ENCODE results near the gene EFNA2. TPM values are rescaled to one million over a fixed set of nuclear protein-coding genes. Genes with fewer than 3 reads are reported as not detected.
A peak's percentile ranks its signal among the peaks of the same experiment; 100 is the strongest.

EFNA2 gene
- total RNA-seq, 2 donors from 2014 or later = not detected

DNA sequence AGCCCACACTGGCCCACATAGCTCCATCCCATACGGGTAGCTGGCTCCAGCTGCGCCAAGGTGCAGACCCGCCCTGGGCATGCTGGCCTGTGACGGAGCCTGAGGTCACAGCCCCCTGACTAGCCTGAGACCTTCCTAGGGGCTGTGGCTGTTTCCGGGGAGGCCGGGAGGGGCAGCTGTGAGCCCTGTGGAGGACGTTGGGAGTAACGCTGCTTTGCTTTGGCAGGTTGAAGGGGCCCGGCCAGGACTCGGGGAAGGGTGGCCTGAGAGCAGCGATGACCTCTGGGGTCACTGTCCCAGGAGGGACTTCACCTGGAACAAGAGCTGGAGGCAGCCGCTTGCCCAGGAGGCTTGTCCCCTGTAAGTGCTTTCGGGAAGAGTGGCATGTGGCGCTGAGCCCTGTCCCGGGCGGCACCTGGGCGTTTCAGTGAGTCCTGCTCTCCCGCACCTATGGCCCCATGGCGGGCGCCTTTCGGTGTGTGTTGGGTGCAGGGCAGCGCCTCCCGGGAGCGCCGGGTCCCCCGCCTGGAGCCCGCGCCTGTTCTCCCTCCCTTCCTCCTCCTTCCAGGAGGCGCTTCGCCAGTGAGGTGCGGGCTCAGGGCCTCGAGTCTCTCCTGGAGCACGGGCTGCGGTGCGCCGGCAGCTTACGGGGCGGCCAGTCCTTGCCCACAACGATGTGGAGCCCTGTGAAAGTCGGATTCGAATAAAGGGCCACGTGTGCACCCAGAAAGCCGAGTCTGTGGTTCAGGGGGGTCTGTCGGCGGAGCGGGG lies 11.4 kb upstream of the EFNA2 start:
- no peak for DNase-seq
- H3K4me1 Mint-ChIP-seq (ENCODE audit: low read depth) = peaks cover 63% of the 10 kb centered on the region
- H3K27ac Mint-ChIP-seq = peak overlapping the region; percentile 79
- no peaks in the 10 kb centered on the region for H3K27me3 Mint-ChIP-seq (ENCODE audit: low read depth)
- peak overlapping the region; percentile 78 to 88 for H3K4me3 Mint-ChIP-seq
- H3K9me3 Mint-ChIP-seq = no peaks in the 10 kb centered on the region
- H3K36me3 Mint-ChIP-seq (ENCODE audit: insufficient read depth in 2 of 2) = peaks cover 18 to 33% of the 10 kb centered on the region in 2 donors
- ATAC-seq (replicated peaks in 1 of 2) = no peak

DNA sequence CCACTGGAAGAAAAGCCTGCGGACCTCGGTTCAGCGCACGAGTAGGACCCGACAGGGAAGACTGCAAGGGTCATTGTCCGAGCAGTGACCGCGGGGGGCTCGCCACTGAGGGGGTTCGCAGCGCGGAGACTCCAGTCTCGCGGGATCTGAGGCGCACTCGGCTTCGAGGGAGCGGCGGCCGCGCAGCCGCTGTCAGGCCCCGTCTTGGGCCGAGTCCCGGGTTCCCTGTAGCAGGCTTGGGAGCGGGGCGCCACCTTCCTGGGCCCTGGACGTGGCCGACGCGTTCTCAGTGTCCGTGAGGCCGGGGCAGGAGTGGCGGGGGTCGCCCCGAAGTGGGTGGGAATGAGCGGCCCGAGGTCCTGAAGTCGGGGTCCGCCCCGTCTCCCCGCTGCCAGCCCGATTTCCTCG lies 10.8 kb upstream of the EFNA2 start:
- H3K9me3 Mint-ChIP-seq = no peaks in the 10 kb centered on the region
- no peaks in the 10 kb centered on the region for H3K27me3 Mint-ChIP-seq (ENCODE audit: low read depth)
- no peak overlapping the region for H3K27ac Mint-ChIP-seq
- ATAC-seq (replicated peaks in 1 of 2) (no peak), DNase-seq (no peak)
- peaks cover 69% of the 10 kb centered on the region for H3K4me1 Mint-ChIP-seq (ENCODE audit: low read depth)
- H3K4me3 Mint-ChIP-seq = peak overlapping the region; percentile 78 to 88
- H3K36me3 Mint-ChIP-seq (ENCODE audit: insufficient read depth in 2 of 2) = peaks cover 21 to 33% of the 10 kb centered on the region in 2 donors

DNA sequence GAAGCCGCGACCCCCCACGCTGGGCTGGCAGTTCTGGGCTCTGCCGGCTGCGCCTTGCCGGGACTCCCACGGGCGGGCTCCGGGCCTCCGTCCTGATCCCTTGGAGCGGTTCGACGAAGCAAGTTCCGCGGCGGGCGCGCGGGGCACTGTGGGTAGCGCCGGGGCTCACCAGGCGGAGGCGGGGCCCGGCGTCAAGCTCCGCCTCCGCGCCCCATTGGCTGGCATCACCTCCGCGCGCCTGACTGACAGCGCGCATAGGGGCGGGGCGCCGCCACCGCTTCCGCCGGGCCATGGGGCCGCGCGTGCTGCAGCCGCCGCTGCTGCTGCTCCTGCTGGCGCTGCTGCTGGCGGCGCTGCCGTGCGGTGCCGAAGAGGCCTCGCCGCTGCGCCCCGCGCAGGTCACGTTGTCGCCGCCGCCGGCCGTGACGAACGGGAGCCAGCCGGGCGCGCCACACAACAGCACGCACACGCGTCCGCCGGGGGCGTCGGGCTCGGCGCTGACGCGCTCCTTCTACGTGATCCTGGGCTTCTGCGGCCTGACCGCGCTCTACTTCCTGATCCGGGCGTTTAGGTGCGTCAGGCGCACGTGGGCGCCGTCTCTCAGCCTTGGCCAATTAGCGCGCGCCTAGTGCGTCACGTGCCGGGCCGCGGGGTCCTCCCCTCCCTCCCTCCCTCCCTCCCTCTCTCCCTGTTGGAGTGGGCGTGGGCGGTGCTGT lies 10.3 kb upstream of the EFNA2 start, which contains the start of gene FAM174C:
FAM174C (plus strand) TSS at position 271 of the 716 bp plus-strand sequence; CDS start at position 291, 20 bp downstream.
- Mint-ChIP-seq H3K27ac (peak within 1 kb of the TSS; percentile 87), H3K4me3 (peak within 1 kb of the TSS; percentile 88 to 91), H3K9me3 (no peaks in the 10 kb centered on the region), H3K4me1 (ENCODE audit: low read depth) (peaks cover 70% of the 10 kb centered on the region), H3K27me3 (ENCODE audit: low read depth) (no peaks in the 10 kb centered on the region), H3K36me3 (ENCODE audit: insufficient read depth in 2 of 2) (peaks cover 17 to 30% of the 10 kb centered on the region in 2 donors)
- DNase-seq = peak; percentile 96
- ATAC-seq (replicated peaks in 1 of 2) = peak; percentile 86 to 87

DNA sequence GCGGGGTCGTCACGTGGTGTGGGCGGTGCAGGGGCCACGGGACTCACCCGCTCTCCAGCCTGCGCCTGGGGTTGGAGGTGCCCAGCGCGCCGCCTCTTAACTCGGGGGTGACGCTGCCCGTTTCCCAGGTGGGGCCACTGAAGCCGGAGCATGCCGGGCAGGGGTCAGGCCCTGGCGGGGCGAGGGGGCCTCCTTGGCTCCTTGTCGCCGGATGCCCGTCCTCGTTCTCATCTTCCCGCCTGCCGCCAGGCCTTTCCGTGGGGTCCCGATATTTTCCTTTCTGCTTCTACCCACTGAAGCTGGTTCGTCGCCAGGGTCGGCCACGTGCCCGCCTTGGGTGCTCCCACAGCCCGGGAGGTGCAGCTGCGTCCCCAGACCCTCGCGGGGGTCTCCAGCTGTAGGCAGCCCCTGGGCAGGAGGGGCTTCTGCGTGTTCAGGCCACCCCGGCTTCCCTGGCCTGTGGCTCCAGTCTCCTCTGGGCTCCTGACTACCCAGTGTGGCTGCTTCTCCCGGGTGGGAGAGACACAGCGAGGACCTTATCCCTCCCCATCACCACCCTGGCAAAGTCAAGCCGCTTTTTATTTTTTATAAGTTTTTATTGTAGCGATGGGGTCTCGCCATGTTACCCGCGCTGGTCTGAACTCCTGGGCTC lies 9.6 kb upstream of the EFNA2 start:
- peak overlapping the region; percentile 88 to 91 for H3K4me3 Mint-ChIP-seq
- no peaks in the 10 kb centered on the region for H3K27me3 Mint-ChIP-seq (ENCODE audit: low read depth)
- H3K4me1 Mint-ChIP-seq (ENCODE audit: low read depth) = peaks cover 64% of the 10 kb centered on the region
- H3K9me3 Mint-ChIP-seq = no peaks in the 10 kb centered on the region
- H3K27ac Mint-ChIP-seq = peak overlapping the region; percentile 87
- ATAC-seq (replicated peaks in 1 of 2) = no peak
- H3K36me3 Mint-ChIP-seq (ENCODE audit: insufficient read depth in 2 of 2) = peaks cover 15 to 23% of the 10 kb centered on the region in 2 donors
- DNase-seq = no peak

DNA sequence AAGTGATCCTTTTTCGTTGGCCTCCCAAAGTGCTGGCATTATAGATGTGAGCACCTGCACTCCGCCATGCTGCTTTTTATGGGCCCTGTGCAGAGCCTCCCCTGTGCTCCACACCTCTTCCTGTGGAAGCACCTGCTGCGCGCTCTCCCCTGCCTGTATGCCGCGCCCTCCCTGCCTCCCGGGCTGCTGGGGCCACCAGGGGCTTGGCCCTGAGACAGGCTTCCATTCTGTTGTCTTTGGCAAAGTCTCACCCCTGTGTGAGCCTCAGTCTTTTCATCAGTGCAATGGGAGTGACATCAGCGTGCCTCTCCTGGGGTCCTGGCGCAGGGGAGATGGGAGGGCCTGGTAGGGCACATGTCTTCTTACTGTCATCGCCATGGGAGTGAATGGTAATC lies 9.0 kb upstream of the EFNA2 start:
- Mint-ChIP-seq H3K4me3 (peak overlapping the region; percentile 88 to 91), H3K36me3 (ENCODE audit: insufficient read depth in 2 of 2) (peaks cover 10 to 18% of the 10 kb centered on the region in 2 donors), H3K4me1 (ENCODE audit: low read depth) (peaks cover 59% of the 10 kb centered on the region), H3K9me3 (no peaks in the 10 kb centered on the region), H3K27me3 (ENCODE audit: low read depth) (no peaks in the 10 kb centered on the region), H3K27ac (peak overlapping the region; percentile 87)
- DNase-seq (no peak), ATAC-seq (replicated peaks in 1 of 2) (no peak)

DNA sequence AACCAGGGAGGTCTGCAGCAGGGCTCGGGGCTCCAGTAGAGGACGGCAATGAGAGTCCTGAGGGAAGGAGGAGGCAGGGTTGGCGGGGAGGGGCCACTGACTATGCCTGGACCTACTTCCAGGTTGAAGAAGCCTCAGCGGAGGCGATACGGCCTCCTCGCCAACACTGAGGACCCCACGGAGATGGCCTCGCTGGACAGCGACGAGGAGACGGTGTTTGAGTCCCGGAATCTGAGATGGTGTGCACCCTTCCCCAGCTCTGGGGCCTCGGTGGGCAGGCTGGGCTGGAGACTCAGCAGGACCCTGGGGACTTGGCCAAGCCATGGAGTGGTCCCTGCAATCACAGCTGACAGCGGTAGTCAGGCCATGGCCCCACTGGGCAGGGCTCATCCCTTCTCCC lies 8.6 kb upstream of the EFNA2 start:
- no peak for ATAC-seq (replicated peaks in 1 of 2)
- no peaks in the 10 kb centered on the region for H3K9me3 Mint-ChIP-seq
- peak overlapping the region; percentile 88 to 91 for H3K4me3 Mint-ChIP-seq
- H3K4me1 Mint-ChIP-seq (ENCODE audit: low read depth) = peaks cover 55% of the 10 kb centered on the region
- H3K36me3 Mint-ChIP-seq (ENCODE audit: insufficient read depth in 2 of 2) = peaks cover 10 to 18% of the 10 kb centered on the region in 2 donors
- DNase-seq = no peak
- H3K27me3 Mint-ChIP-seq (ENCODE audit: low read depth) = no peaks in the 10 kb centered on the region
- H3K27ac Mint-ChIP-seq = no peak overlapping the region

DNA sequence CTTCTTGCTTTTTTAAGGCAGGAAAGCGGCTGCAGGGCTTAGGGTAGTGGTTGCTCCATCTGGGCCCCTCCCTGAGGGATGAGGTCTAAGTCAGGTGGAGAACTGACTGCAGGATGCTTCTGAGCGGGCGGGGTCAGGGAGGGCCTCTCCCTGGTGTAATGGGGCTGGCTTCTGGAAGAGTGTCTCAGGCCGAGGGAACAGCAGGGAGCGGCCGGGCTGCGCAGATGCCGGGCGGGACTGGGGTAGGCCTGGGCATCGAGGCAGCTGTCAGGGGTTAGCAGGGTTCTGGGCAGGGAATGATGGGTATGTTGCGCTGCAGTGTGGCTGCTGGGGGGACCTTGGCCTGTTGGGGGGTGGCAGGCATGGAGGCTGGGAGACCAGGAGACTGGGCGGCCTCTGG lies 7.6 kb upstream of the EFNA2 start:
- Mint-ChIP-seq H3K27ac (no peak overlapping the region), H3K9me3 (no peaks in the 10 kb centered on the region), H3K36me3 (ENCODE audit: insufficient read depth in 2 of 2) (peaks cover 6 to 10% of the 10 kb centered on the region in 2 donors), H3K27me3 (ENCODE audit: low read depth) (no peaks in the 10 kb centered on the region), H3K4me3 (no peak overlapping the region), H3K4me1 (ENCODE audit: low read depth) (peaks cover 46% of the 10 kb centered on the region)
- ATAC-seq (replicated peaks in 1 of 2) = no peak
- DNase-seq = no peak

DNA sequence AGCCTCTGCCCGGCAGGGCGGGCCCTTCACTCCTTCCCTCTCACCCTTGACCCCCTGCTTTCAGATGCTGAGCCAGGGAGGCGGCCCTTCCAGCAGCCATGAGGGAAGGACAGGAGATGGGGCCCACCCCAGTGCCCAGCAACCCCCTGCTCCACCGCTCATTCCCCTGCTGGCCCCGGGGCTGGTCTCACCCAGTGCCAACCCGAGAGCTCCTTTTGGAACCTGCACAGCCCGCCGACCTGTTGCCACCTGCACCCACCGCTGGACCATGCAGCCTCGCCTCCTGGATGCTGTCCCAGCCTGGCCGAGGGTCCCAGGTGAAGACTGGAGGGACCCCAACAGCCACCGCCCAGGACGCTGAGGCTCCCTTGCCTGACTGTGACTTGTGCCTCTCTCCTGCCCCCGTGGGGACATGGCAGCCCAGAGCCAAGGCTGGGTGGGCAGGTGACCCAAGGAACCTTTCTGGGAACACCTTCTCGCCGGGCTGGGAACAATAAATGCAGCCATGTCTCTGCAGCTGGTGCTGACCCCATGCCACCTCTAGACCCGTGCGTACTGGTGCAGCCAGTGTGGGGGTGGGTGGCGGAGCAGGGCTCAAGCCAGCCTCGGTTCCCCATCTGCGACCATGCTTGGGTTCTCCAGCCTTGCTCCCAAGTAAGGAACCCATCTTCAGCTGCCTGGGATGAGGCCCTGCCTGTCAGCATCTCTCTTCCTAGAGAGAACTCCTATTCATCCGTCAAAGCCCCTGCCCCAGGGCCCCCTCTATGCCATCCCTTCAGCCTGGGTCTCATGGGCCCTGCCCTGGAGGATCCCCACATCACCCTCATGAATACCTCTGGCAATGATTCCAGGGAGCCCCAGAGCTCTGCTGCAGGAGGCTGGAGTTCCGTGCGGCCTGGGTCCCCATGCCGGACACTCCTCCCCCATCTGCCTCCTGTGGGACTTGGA lies 6.7 kb upstream of the EFNA2 start:
- no peak overlapping the region for H3K4me3 Mint-ChIP-seq

DNA sequence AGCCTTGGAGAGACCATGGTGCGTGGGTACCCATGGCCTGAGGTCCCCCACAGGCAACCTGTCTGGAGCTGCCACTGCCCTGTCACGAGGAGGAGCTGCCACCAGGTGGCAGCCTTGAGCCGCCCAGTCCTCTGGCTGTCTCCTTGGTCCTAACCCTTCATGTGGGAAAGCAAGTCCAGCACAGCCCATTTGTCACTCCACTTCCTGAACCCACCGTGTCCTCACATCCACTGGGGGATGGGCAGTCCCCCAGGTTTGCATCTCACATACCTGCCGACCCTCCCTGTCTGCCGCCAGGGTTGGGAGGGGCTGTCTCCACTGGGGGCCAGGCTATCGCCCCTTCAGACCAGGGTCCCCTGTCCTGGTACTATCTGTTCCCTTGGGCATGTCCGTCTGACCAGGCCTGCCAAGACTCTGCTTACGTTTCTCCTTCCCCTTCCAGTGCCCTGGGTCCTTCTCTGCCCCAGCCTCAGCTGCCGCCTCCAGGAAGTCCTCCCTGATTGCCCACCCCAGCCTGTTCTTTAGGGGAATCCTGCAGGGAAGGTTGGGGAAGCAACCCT lies 5.8 kb upstream of the EFNA2 start:
- no peak overlapping the region for H3K4me3 Mint-ChIP-seq
- ATAC-seq (replicated peaks in 1 of 2) = peak in 1 of 2 donors; percentile 22
- peak overlapping the region; percentile 14 for H3K27ac Mint-ChIP-seq

More for the DNA sequence above, 6.7 kb upstream of the EFNA2 start:
- Mint-ChIP-seq H3K27ac (peak overlapping the region; percentile 54), H3K36me3 (ENCODE audit: insufficient read depth in 2 of 2) (peaks cover 3 to 6% of the 10 kb centered on the region in 2 donors), H3K4me1 (ENCODE audit: low read depth) (peaks cover 37% of the 10 kb centered on the region), H3K27me3 (ENCODE audit: low read depth) (peaks cover 1% of the 10 kb centered on the region), H3K9me3 (no peaks in the 10 kb centered on the region)
- no peak for DNase-seq
- no peak for ATAC-seq (replicated peaks in 1 of 2)

DNA sequence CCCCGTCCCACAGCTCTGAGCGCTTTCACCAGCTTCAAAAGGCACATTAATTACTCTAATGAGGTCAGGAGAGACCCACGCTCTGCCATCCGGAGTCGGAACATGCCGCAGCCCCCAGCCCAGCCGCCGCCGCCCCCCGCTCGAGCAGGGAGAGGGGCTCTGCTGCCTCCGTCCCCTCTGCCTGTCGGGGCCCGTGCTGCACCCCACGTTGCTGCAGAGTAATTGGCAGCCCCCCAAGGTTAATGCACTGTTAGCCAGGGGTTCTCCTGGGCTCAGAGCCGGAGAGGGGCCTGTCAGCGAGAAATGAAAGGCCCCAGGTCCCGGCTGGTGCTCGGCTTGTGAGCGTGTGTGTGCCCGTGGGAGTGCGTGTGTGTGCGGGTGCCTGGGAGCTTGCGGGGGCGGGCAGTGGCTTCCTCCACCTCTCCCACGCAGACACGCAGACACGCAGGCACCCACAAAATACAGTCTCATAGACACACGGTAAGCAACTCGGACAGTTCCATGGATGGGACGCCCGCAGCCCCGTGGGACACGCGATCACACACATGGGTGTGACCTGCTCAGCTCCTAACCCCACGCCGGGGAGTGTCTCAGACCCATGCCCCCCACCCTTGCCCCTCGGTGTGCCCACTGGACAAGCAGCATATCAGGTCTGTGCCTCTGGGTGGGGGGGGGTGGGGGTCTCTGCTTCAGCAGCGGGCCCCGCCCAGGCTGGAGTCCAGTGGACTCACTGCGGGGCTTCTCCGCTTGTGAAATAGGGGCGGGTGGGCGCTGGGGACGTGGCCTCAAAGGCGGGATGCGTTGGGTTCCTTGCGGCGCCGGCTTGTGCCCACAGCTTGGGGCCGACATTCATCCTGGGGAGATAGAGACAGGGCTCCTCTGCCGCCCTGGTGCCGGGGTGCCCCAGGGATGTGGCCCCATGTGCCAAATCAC lies 4.8 kb upstream of the EFNA2 start:
- H3K9me3 Mint-ChIP-seq = no peaks in the 10 kb centered on the region
- H3K27ac Mint-ChIP-seq = no peak overlapping the region
- no peak for DNase-seq
- H3K4me3 Mint-ChIP-seq = no peak overlapping the region
- no peak for ATAC-seq (replicated peaks in 1 of 2)
- H3K27me3 Mint-ChIP-seq (ENCODE audit: low read depth) = peaks cover 15% of the 10 kb centered on the region
- peaks cover 30% of the 10 kb centered on the region for H3K4me1 Mint-ChIP-seq (ENCODE audit: low read depth)
- peaks cover 3 to 6% of the 10 kb centered on the region in 2 donors for H3K36me3 Mint-ChIP-seq (ENCODE audit: insufficient read depth in 2 of 2)

More for the DNA sequence above, 5.8 kb upstream of the EFNA2 start:
- H3K4me1 Mint-ChIP-seq (ENCODE audit: low read depth) = peaks cover 30% of the 10 kb centered on the region
- no peaks in the 10 kb centered on the region for H3K9me3 Mint-ChIP-seq
- H3K27me3 Mint-ChIP-seq (ENCODE audit: low read depth) = peaks cover 10% of the 10 kb centered on the region
- DNase-seq = peak; percentile 83 to 87
- H3K36me3 Mint-ChIP-seq (ENCODE audit: insufficient read depth in 2 of 2) = peaks cover 3 to 6% of the 10 kb centered on the region in 2 donors

DNA sequence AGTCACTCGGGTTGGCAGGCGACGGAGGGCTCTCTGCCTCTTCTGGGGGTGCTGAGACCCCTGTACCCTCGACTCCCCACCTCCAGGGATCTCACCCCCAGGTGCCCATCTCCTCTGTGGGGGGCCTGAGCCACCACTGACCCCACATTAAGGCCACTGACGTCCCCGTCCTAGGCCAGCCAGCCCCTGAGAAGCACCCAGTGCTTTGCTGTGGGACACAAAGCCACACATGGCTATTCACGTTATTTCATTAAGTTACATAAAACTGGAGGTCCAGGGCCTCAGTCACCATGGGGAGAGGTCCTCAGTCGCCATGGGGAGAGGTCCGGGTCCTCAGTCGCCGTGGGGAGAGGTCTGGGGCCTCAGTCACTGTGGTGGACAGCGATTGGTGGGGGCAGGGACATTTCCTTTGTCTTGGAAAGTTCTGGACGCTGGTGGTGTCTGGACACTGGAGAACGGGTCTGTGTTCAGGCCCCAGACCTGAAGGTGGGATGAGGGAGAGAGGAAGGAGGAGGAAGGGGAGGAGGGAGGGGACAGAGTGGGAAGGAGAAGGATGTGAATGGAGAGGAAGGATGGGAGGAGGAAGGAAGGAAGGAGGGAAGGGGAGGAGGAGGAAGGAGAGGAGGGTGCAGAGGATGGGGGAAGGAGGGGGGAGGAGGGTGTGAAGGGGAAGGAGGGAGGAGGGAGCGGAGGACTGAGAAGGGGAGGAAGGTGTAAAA lies 3.9 kb upstream of the EFNA2 start:
- Mint-ChIP-seq H3K36me3 (ENCODE audit: insufficient read depth in 2 of 2) (peaks cover 3% of the 10 kb centered on the region in 2 donors), H3K27me3 (ENCODE audit: low read depth) (peaks cover 20% of the 10 kb centered on the region), H3K4me1 (ENCODE audit: low read depth) (peaks cover 31% of the 10 kb centered on the region), H3K27ac (peak overlapping the region; percentile 65), H3K9me3 (no peaks in the 10 kb centered on the region), H3K4me3 (no peak overlapping the region)
- ATAC-seq (replicated peaks in 1 of 2) = no peak
- DNase-seq = no peak

Measured in activated T-cell treated with anti-CD3 and anti-CD28 coated beads, Interleukin-2, amount 50 U/mL, for 72 hours (primary cell).